HEK293 (cell line): Measurements from ENCODE around the gene NDST1.

ENCODE experiments used
- CTCF ChIA-PET: fragments of 350-600 bp; formaldehyde crosslinking; extraction: SDS; loops from one replicate; lab custom pipeline; 2021; ENCODE audit warnings: antibody characterized with exemption; lab: Yijun Ruan, JAX
- POLR2A ChIA-PET: fragments of 300-600 bp; formaldehyde crosslinking; extraction: SDS; loops from one replicate; lab custom pipeline; 2020; ENCODE audit warnings: antibody characterized with exemption, inconsistent platforms; lab: Yijun Ruan, JAX
- H3K27ac ChIP-seq: fragments of 200-500 bp; sonication (Bioruptor generic); 2 replicates; pipeline ENCODE4 v1.5.1; 2014; ENCODE audit warnings: low read depth, low read length, control low read depth, inconsistent platforms; ENCODE audit errors: extremely low read depth
- H3K36me3 ChIP-seq, 2 experiments: fragments of 200-500 bp in 1 of 2; sonication (Bioruptor generic) in 1 of 2; 1 replicate in 1 of 2; 2 replicates in 1 of 2; pipeline ENCODE4 v1.5.1; 2014 to 2017; ENCODE audit warnings: inconsistent platforms in 2 of 2, low read length in 2 of 2; ENCODE audit not compliant: control insufficient read depth in 2 of 2, insufficient read depth in 1 of 2
- H3K4me1 ChIP-seq: fragments of 200-500 bp; sonication (Bioruptor generic); 2 replicates; pipeline ENCODE4 v1.5.1; 2014; ENCODE audit warnings: mild to moderate bottlenecking, low read length, inconsistent platforms; ENCODE audit not compliant: control insufficient read depth, insufficient read depth
- H3K4me3 ChIP-seq: 2 replicates; pipeline ENCODE4 v1.5.1; 2011; ENCODE audit warnings: low read depth, mild to moderate bottlenecking, control low read depth, low read length, moderate library complexity
- H3K9me3 ChIP-seq: fragments of 200-500 bp; sonication (Bioruptor generic); 2 replicates; pipeline ENCODE4 v1.5.1; 2014; ENCODE audit warnings: low read depth, low read length, inconsistent platforms; ENCODE audit not compliant: control insufficient read depth, insufficient read depth
- GLIS2 ChIP-seq: fragments of 450-650 bp; formaldehyde crosslinking; IDR thresholded peaks from 2 replicates; pipeline ENCODE4 v1.5.1; 2016; ENCODE audit warnings: missing biosample characterization, missing genetic modification characterization
- IKZF3 ChIP-seq: fragments of 450-650 bp; IDR thresholded peaks from 2 replicates; pipeline ENCODE4 v1.5.0; 2018; ENCODE audit warnings: missing biosample characterization, mild to moderate bottlenecking, missing genetic modification characterization, moderate library complexity
- SCRT1 ChIP-seq: fragments of 450-650 bp; formaldehyde crosslinking; IDR thresholded peaks from 2 replicates; pipeline ENCODE4 v1.5.1; 2016; ENCODE audit warnings: missing biosample characterization, missing genetic modification characterization, borderline replicate concordance
- ZBTB48 ChIP-seq: fragments of 450-650 bp; formaldehyde crosslinking; IDR thresholded peaks from 2 replicates; pipeline ENCODE4 v1.5.1; 2016; ENCODE audit warnings: missing biosample characterization, missing genetic modification characterization
- ZFP37 ChIP-seq: fragments of 450-650 bp; formaldehyde crosslinking; IDR thresholded peaks from 2 replicates; pipeline ENCODE4 v1.5.1; 2016; ENCODE audit warnings: missing biosample characterization, missing genetic modification characterization
- ZNF10 ChIP-seq: fragments of 450-650 bp; formaldehyde crosslinking; IDR thresholded peaks from 2 replicates; pipeline ENCODE4 v1.5.1; 2017; ENCODE audit warnings: missing biosample characterization, missing genetic modification characterization
- ZNF132 ChIP-seq: fragments of 450-650 bp; formaldehyde crosslinking; IDR thresholded peaks from 2 replicates; pipeline ENCODE4 v1.5.1; 2017; ENCODE audit warnings: missing biosample characterization, missing genetic modification characterization, borderline replicate concordance
- ZNF138 ChIP-seq: fragments of 450-650 bp; formaldehyde crosslinking; IDR thresholded peaks from 2 replicates; pipeline ENCODE4 v1.5.1; 2016; ENCODE audit warnings: missing biosample characterization, missing genetic modification characterization, borderline replicate concordance
- ZNF146 ChIP-seq: fragments of 450-650 bp; formaldehyde crosslinking; IDR thresholded peaks from 2 replicates; pipeline ENCODE4 v1.5.1; 2016; ENCODE audit warnings: missing biosample characterization, missing genetic modification characterization
- ZNF175 ChIP-seq: fragments of 450-650 bp; formaldehyde crosslinking; IDR thresholded peaks from 2 replicates; pipeline ENCODE4 v1.5.1; 2016; ENCODE audit warnings: missing biosample characterization, missing genetic modification characterization
- ZNF23 ChIP-seq: fragments of 450-650 bp; formaldehyde crosslinking; IDR thresholded peaks from 2 replicates; pipeline ENCODE4 v1.5.1; 2016; ENCODE audit warnings: missing biosample characterization, missing genetic modification characterization, borderline replicate concordance
- ZNF239 ChIP-seq: fragments of 450-650 bp; formaldehyde crosslinking; IDR thresholded peaks from 2 replicates; pipeline ENCODE4 v1.5.1; 2016; ENCODE audit warnings: missing biosample characterization, missing genetic modification characterization
- ZNF311 ChIP-seq: fragments of 450-650 bp; formaldehyde crosslinking; IDR thresholded peaks from 2 replicates; pipeline ENCODE4 v1.5.1; 2017; ENCODE audit warnings: missing biosample characterization, missing genetic modification characterization, borderline replicate concordance
- ZNF658 ChIP-seq: fragments of 450-650 bp; formaldehyde crosslinking; IDR thresholded peaks from 2 replicates; pipeline ENCODE4; 2016; ENCODE audit warnings: missing biosample characterization, missing genetic modification characterization
- ZNF707 ChIP-seq: fragments of 450-650 bp; formaldehyde crosslinking; IDR thresholded peaks from 2 replicates; pipeline ENCODE4 v1.5.1; 2016; ENCODE audit warnings: missing biosample characterization, missing genetic modification characterization
- ZNF776 ChIP-seq: fragments of 450-650 bp; formaldehyde crosslinking; IDR thresholded peaks from 2 replicates; pipeline ENCODE4 v1.5.0; 2017; ENCODE audit warnings: missing biosample characterization, missing genetic modification characterization, borderline replicate concordance
- ZNF777 ChIP-seq: fragments of 450-650 bp; formaldehyde crosslinking; IDR thresholded peaks from 2 replicates; pipeline ENCODE4 v1.5.1; 2017; ENCODE audit warnings: missing biosample characterization, missing genetic modification characterization, borderline replicate concordance
- ZSCAN23 ChIP-seq: fragments of 450-650 bp; formaldehyde crosslinking; IDR thresholded peaks from 2 replicates; pipeline ENCODE4 v1.5.1; 2016; ENCODE audit warnings: missing biosample characterization, missing genetic modification characterization
- TF ChIP-seq, protein P1 (sequence below): fragments of 450-650 bp; IDR thresholded peaks from 2 replicates; pipeline ENCODE4 v1.5.1; 2018; ENCODE audit warnings: missing biosample characterization, mild to moderate bottlenecking, missing genetic modification characterization
- TF ChIP-seq, protein P2 (sequence below): fragments of 450-650 bp; formaldehyde crosslinking; IDR thresholded peaks from 2 replicates; pipeline ENCODE4 v1.5.1; 2016; ENCODE audit warnings: missing biosample characterization, missing genetic modification characterization
- TF ChIP-seq, protein P3 (sequence below): fragments of 450-650 bp; formaldehyde crosslinking; IDR thresholded peaks from 2 replicates; pipeline ENCODE4 v1.5.1; 2016; ENCODE audit warnings: missing biosample characterization, missing genetic modification characterization, borderline replicate concordance
- TF ChIP-seq, protein P4 (sequence below): fragments of 450-650 bp; formaldehyde crosslinking; IDR thresholded peaks from 2 replicates; pipeline ENCODE4 v1.5.1; 2016; ENCODE audit warnings: missing biosample characterization, missing genetic modification characterization, borderline replicate concordance
- TF ChIP-seq, protein P5 (sequence below): fragments of 450-650 bp; formaldehyde crosslinking; IDR thresholded peaks from 2 replicates; pipeline ENCODE4 v1.5.1; 2016; ENCODE audit warnings: missing biosample characterization, missing genetic modification characterization

The NDST1 gene

DNA sequence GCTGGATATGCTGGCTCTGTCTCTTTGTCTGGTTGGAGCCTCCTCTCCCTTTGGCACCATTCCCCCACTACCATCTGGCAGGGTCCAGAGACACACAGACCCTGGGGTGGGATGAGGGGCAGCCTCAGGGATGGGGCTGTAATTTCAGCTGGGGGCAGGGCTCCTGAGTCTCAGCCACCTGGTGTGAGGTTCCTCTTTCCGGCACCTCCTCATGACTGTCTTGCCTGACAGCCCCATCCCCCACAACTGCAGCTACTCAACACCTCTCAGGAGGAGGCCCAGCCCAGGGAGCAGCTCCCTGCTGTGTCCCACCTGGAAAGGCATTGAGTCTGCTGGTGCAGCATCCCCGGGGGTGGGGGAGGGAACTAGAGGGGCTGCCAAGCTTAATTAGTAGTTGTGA, 46.7 kb upstream of the NDST1 start (continued):
- TF ChIP-seq, protein P1, sequence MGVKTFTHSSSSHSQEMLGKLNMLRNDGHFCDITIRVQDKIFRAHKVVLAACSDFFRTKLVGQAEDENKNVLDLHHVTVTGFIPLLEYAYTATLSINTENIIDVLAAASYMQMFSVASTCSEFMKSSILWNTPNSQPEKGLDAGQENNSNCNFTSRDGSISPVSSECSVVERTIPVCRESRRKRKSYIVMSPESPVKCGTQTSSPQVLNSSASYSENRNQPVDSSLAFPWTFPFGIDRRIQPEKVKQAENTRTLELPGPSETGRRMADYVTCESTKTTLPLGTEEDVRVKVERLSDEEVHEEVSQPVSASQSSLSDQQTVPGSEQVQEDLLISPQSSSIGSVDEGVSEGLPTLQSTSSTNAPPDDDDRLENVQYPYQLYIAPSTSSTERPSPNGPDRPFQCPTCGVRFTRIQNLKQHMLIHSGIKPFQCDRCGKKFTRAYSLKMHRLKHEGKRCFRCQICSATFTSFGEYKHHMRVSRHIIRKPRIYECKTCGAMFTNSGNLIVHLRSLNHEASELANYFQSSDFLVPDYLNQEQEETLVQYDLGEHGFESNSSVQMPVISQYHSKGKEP (tag by site-specific recombination) = no peak
- TF ChIP-seq ZFP37 (tag by site-specific recombination) (no peak), ZNF10 (tag by site-specific recombination) (no peak), ZNF658 (tag by site-specific recombination) (no peak), ZNF138 (no peak)

DNA sequence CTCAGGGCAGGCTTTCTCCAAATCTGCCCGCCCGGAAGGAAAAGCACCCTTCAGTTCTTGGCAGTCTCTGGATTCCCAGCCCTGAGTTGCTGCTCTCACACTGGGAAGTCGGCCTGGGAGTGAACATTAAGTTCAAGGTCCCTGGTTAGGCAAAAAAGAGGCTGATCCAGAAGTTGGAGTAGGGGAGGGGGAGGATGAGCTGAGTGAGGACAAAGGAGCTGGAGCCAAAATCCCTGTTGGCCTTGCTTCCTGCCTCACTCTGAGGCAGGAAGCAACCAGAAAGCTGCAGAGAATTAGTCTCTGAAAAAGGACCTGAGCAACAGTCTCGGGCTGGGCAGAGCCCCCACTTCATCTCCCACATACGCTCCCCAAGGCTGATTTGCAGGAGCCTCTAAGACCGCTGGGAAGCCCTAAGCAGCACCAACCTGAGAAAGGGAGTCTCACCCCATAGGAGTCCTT, 43.3 kb upstream of the NDST1 start:
- Histone ChIP-seq H3K36me3 (no peaks in the 10 kb centered on the region), H3K4me1 (peaks cover 8% of the 10 kb centered on the region), H3K27ac (no peak overlapping the region), H3K9me3 (no peaks in the 10 kb centered on the region), H3K4me3 (no peak overlapping the region)
- POLR2A ChIA-PET = interaction anchor here (0.6 to 0.9 kb wide), 2 partner anchors 15 to 57 kb away, joined by 3 read pairs; partner anchors contain the start of gene RPS14
- CTCF ChIA-PET = interaction anchor here (0.7 to 0.9 kb wide), 2 partner anchors 14 to 382 kb away, joined by 5 to 6 read pairs; no protein-coding TSS in a partner anchor
- TF ChIP-seq SCRT1 (no peak), ZNF146 (tag by site-specific recombination) (no peak), ZNF132 (tag by site-specific recombination) (no peak), ZNF776 (no peak)

DNA sequence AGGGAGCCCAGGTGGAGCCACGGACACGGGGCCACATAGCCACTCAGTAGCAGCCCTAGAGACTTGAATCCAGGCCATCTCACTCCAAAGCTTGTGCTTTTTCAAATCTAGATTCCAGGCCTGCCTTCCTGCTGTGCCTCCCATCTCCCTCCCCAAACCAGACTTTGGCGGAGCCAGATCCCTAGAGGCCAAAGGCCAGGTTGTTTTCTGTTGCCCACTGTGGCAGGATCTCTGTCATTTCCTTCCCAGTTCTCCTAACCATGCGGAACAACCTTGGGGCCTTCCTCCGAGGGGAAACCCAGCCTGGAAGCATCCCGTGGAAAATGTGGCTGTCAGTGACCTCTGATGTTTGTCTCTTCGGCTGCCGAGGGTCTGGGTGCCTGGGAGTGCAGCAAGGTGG, 42.0 kb upstream of the NDST1 start:
- POLR2A ChIA-PET = no interaction called here
- TF ChIP-seq IKZF3 (tag by site-specific recombination) = no peak
- TF ChIP-seq ZNF777 (tag by site-specific recombination) = no peak
- TF ChIP-seq GLIS2 (tag by site-specific recombination) = no peak
- TF ChIP-seq, protein P2, sequence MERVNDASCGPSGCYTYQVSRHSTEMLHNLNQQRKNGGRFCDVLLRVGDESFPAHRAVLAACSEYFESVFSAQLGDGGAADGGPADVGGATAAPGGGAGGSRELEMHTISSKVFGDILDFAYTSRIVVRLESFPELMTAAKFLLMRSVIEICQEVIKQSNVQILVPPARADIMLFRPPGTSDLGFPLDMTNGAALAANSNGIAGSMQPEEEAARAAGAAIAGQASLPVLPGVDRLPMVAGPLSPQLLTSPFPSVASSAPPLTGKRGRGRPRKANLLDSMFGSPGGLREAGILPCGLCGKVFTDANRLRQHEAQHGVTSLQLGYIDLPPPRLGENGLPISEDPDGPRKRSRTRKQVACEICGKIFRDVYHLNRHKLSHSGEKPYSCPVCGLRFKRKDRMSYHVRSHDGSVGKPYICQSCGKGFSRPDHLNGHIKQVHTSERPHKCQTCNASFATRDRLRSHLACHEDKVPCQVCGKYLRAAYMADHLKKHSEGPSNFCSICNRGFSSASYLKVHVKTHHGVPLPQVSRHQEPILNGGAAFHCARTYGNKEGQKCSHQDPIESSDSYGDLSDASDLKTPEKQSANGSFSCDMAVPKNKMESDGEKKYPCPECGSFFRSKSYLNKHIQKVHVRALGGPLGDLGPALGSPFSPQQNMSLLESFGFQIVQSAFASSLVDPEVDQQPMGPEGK (tag by site-specific recombination) = no peak
- TF ChIP-seq ZNF311 (tag by site-specific recombination) = no peak
- no peak for TF ChIP-seq ZNF175 (tag by site-specific recombination)
- TF ChIP-seq SCRT1 = no peak
- TF ChIP-seq, protein P3, sequence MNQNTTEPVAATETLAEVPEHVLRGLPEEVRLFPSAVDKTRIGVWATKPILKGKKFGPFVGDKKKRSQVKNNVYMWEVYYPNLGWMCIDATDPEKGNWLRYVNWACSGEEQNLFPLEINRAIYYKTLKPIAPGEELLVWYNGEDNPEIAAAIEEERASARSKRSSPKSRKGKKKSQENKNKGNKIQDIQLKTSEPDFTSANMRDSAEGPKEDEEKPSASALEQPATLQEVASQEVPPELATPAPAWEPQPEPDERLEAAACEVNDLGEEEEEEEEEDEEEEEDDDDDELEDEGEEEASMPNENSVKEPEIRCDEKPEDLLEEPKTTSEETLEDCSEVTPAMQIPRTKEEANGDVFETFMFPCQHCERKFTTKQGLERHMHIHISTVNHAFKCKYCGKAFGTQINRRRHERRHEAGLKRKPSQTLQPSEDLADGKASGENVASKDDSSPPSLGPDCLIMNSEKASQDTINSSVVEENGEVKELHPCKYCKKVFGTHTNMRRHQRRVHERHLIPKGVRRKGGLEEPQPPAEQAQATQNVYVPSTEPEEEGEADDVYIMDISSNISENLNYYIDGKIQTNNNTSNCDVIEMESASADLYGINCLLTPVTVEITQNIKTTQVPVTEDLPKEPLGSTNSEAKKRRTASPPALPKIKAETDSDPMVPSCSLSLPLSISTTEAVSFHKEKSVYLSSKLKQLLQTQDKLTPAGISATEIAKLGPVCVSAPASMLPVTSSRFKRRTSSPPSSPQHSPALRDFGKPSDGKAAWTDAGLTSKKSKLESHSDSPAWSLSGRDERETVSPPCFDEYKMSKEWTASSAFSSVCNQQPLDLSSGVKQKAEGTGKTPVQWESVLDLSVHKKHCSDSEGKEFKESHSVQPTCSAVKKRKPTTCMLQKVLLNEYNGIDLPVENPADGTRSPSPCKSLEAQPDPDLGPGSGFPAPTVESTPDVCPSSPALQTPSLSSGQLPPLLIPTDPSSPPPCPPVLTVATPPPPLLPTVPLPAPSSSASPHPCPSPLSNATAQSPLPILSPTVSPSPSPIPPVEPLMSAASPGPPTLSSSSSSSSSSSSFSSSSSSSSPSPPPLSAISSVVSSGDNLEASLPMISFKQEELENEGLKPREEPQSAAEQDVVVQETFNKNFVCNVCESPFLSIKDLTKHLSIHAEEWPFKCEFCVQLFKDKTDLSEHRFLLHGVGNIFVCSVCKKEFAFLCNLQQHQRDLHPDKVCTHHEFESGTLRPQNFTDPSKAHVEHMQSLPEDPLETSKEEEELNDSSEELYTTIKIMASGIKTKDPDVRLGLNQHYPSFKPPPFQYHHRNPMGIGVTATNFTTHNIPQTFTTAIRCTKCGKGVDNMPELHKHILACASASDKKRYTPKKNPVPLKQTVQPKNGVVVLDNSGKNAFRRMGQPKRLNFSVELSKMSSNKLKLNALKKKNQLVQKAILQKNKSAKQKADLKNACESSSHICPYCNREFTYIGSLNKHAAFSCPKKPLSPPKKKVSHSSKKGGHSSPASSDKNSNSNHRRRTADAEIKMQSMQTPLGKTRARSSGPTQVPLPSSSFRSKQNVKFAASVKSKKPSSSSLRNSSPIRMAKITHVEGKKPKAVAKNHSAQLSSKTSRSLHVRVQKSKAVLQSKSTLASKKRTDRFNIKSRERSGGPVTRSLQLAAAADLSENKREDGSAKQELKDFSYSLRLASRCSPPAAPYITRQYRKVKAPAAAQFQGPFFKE = no peak
- TF ChIP-seq ZSCAN23 (tag by site-specific recombination) = no peak
- TF ChIP-seq ZNF23 (tag by site-specific recombination) = no peak
- TF ChIP-seq ZBTB48 (tag by site-specific recombination) = no peak
- no peak for TF ChIP-seq ZNF239 (tag by site-specific recombination)
- TF ChIP-seq ZNF707 = no peak
- TF ChIP-seq, protein P4, sequence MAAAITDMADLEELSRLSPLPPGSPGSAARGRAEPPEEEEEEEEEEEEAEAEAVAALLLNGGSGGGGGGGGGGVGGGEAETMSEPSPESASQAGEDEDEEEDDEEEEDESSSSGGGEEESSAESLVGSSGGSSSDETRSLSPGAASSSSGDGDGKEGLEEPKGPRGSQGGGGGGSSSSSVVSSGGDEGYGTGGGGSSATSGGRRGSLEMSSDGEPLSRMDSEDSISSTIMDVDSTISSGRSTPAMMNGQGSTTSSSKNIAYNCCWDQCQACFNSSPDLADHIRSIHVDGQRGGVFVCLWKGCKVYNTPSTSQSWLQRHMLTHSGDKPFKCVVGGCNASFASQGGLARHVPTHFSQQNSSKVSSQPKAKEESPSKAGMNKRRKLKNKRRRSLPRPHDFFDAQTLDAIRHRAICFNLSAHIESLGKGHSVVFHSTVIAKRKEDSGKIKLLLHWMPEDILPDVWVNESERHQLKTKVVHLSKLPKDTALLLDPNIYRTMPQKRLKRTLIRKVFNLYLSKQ (tag by site-specific recombination) = no peak
- TF ChIP-seq, protein P5, sequence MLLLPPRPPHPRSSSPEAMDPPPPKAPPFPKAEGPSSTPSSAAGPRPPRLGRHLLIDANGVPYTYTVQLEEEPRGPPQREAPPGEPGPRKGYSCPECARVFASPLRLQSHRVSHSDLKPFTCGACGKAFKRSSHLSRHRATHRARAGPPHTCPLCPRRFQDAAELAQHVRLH (tag by site-specific recombination) = no peak

More for the DNA sequence above, 42.0 kb upstream of the NDST1 start:
- H3K4me3 ChIP-seq = no peak overlapping the region
- no peaks in the 10 kb centered on the region for H3K9me3 ChIP-seq
- peaks cover 7% of the 10 kb centered on the region for H3K4me1 ChIP-seq
- CTCF ChIA-PET = interaction anchor here (0.8 kb wide), 1 partner anchor 79 kb away, joined by 4 read pairs; no protein-coding TSS in a partner anchor
- no peak overlapping the region for H3K27ac ChIP-seq
- no peaks in the 10 kb centered on the region for H3K36me3 ChIP-seq
